NOMO-1 treated with DMSO at 0.1 percent for 48 hours (cell line): ENCODE results near the gene SH3PXD2A.

Source experiments
- DNase-seq: peaks from one replicate; lab custom pipeline; 2025; ENCODE audit not compliant: unreplicated experiment; lab: John Stamatoyannopoulos, UW

Gene SH3PXD2A

GRCh38 chr10:103835096-103836050 is 20.0 kb downstream of the SH3PXD2A start:
- no peak for DNase-seq

GRCh38 chr10:103834436-103835095 is 20.8 kb downstream of the SH3PXD2A start:
- no peak for DNase-seq

GRCh38 chr10:103833731-103834365 is 21.5 kb downstream of the SH3PXD2A start:
- DNase-seq = no peak

GRCh38 chr10:103832806-103833205 is 22.6 kb downstream of the SH3PXD2A start:
- no peak for DNase-seq

DNA sequence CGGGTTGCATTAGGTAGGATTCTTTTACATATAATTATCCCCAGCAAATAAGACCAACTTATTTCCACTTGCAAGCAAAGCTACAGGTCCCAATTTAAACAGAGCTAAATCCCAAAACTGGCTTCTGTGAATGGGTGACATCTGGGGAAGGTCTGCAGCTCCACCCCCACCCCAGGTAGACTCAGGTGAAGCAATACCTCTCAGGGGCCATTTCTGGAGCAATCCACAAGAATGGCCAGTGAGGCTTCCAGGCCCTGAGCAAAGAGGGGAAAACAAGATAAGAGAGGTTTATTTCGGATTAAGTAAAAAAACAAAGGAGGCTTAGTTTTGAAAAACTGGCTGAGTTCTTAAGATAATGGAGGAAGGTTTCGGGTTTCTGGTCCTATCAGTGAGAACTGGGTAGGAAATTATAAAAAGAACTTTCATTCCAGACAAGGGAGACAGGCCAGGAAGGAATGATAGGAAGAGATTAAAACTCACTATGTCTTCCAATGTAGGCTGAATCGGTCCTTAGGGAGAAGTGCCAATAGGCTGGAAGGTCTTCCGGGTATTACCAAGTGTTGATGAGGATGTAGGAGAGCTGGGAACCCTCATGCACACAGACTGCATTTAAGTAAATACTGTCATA is 25.4 kb downstream of the SH3PXD2A start:
- no peak for DNase-seq

GRCh38 chr10:103829278-103829677 is 26.1 kb downstream of the SH3PXD2A start:
- no peak for DNase-seq

GRCh38 chr10:103828587-103829197 is 26.7 kb downstream of the SH3PXD2A start:
- no peak for DNase-seq

DNA sequence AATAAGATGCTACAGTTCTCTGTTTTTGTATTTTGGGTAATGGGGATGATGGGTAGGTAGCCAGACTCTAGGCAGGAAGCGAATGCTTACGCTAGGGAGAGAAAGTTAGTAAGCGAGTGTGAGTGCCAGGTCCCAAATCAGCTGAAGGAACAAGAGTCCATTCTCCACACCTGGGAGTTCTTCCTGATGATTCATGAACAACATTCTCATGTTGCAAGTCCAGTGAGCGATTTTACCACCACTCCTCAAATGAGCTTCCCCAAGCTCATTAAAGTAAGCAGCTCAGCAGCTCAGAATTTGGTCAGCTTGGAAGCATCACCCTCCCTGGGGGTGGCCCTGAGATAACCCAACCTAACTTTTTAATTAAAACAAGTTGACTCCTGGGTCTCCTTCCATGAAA is 27.3 kb downstream of the SH3PXD2A start:
- DNase-seq = no peak

GRCh38 chr10:103826885-103827284 is 28.5 kb downstream of the SH3PXD2A start:
- DNase-seq = no peak

DNA sequence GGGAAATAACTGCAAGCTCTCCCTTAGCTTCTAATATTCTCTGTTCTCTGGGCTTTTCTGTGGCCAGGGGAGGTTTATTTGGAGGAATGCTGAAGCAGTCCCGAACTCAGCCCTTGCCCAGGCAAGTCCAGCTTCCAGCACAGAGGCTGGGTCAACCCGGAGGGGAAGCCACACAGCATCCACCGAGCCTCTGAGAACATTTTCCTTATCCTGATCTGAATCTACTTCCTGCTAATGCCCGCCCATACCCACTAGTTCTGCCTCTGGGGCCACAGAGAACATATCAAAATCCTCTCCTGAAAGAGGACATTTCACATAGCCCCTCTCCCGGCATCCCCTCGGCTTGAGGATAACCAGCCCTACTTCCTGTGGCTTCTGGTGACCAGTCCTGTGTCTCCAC is 31.1 kb downstream of the SH3PXD2A start:
- DNase-seq = no peak

GRCh38 chr10:103823706-103824272 is 31.6 kb downstream of the SH3PXD2A start:
- DNase-seq = no peak

DNA sequence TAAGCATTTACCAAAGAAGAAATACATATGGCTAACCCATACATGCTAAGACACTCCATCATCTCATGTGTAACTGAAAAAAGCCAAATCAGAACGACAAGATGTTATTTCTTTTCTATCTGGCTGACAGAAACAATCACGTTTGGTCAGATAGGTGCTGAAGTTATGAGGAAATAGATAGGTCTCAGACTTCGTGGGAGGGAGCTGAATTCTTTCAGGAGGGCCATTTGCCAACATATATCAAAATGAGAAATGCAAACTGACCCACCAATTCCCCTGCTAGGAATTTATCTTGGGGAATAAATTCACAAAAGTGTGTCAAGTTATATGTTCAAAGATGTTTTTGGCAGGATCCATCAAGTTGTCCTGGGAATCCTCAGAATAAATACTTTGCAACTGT is 32.6 kb downstream of the SH3PXD2A start:
- no peak for DNase-seq

- no peak for DNase-seq
Measured at GRCh38 chr10:103822107-103822716, 33.2 kb downstream of the SH3PXD2A start.

GRCh38 chr10:103820101-103821062 is 35.0 kb downstream of the SH3PXD2A start:
- DNase-seq = no peak

GRCh38 chr10:103819493-103819892 is 35.9 kb downstream of the SH3PXD2A start:
- DNase-seq = no peak

DNA sequence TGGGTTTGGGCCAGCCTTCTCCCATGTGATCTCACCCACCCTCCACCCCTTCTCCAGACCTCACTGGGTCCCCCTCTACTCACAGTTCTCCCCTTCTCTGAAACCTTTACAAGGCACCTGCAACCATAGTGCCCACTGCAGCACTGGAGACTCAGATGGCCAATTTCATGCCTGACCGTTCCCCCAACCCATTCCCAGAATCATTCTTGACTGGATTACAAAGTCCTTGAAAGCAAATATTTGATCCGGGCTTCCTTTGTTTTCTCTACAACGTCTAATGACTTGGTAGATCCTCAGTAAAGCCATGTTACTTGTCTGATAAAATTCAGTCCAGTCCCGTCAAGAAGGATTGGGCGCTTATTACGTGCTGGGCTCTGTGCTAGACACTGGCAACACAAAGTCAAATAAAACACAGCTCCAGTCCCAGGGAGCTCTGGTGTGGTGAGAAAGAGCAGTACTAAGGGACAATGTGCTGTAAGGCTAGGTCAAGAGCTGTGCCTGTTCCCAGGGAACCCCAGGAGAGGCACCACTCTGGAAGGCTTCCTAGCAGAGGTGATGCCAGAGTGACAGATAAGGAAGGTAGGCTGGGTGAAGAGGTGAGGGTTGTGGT is 36.5 kb downstream of the SH3PXD2A start:
- no peak for DNase-seq

GRCh38 chr10:103818105-103818504 is 37.3 kb downstream of the SH3PXD2A start:
- DNase-seq = no peak

DNA sequence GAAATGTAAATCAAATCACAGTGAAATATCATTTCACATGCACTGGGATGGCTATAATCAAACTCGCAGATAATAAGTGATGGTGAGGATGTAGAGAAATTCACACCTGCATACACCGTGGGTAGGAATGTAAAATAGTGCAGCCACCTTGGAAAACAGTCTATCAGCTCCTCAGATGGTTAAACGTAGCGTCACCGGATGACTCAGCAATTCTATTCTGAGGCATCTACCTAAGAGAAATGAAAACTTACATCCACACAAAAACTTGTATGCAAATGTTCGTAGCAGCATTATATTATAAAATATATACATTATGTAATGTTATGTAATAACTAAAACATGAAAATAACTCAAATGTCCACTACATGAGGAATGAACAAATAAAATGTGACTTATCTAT is 38.9 kb downstream of the SH3PXD2A start:
- peak; percentile 11 for DNase-seq
